HG02678 (cell line): ENCODE measurements around the gene SUFU.
A peak's percentile ranks its signal among the peaks of the same experiment; 100 is the strongest.

ENCODE experiments used
- ATAC-seq: cut with Tn5 transposase; IDR thresholded peaks from one replicate; pipeline ENCODE4 v1.9.1; 2021; ENCODE audit warnings: mild to moderate bottlenecking, moderate library complexity; ENCODE audit not compliant: unreplicated experiment

Gene SUFU

DNA sequence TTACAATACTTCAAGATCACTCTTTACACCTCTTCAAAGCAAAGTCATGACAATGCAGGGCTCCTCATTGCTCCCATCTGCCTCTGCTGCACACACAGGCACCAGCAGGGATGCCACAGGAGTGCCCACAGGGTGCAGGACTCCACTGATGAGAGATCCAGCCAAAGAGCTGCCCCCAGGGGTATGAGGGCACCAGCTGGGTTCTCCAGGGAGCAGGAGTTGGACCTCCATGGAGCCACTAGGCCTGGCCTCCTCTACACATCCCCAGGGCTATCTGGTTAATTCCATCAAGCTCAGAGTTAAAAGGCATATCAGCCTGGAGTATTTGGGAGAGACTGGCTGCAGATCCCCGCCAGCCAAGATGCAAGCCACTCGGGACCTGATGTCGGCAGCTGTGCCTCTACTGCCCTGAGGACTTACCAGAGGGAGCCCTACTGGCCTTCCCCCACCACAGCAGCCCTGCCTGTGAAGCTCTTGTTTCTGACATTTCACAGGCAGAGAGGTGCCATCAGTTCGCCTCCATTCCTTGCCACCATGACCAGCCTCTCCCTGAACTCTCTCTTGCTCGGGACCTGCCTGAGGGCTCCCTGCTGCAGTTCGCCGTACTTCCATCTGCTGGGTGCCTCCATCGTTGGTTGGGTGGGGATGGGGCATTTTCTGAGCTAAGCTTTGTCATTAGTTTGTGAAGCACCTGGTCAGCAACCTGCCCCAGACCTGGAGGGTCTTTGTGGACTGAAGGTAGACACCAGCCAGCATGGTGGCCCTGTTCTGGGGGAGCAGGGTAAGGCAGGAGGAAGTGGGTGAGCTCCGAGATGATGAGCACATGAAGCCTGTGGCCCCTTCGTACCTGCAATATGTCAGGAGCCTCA lies 128.0 kb downstream of the SUFU start:
- ATAC-seq = no peak

DNA sequence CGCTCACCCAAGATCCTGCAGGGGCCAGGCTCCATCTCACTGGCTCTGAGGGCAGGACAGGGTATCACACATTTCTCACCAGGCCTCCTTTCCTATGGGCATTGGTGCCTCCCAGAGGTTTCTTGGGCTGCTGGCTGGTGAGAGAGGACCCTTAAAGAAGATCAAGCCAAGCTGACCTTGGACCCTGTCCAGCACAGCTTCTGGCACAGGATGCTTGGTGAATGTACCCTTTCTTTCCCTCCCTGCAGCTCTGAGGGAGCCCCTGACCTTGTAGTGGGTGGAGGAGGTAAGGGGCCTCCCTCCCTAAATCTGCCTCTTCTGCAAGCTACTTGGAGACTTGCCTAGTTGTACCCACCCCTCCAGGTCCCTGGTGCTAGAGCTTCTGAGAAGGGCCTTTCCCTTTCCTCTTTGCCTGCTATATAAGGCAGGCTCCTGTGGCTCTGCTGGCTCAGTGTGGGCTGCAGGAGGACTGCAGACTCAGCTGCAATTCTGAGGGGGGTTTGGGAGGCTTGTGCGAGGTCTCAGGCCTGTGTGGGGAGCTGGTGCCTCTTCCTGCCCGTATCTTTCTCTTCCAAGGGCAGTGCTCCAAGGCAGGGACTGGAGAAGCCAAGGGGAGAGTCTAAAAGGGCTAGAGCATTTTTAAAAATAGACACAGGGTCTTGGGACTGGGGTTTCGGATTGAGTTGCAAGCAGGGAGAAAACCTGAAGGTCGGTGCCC lies 128.8 kb downstream of the SUFU start:
- ATAC-seq = no peak

DNA sequence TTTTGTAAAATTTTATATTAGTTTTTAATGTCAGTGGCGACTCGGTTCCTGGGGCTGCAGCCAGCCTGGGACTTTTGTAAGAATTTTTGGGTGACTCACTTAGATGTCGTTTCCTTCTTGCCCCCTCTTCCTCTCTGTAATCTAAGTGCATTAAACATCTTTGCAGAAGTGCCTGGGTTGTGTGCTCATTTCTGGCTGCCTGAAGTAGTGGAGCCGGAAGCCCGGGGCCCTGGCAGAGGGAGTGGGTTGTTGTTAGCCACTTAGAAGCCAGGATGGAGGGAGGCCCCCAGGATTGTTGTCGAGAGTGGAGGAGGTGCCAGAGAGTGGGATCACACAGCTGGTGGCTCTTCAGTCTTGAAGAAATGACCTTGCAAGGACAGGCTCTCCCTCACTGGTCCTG lies 129.5 kb downstream of the SUFU start:
- ATAC-seq = no peak

DNA sequence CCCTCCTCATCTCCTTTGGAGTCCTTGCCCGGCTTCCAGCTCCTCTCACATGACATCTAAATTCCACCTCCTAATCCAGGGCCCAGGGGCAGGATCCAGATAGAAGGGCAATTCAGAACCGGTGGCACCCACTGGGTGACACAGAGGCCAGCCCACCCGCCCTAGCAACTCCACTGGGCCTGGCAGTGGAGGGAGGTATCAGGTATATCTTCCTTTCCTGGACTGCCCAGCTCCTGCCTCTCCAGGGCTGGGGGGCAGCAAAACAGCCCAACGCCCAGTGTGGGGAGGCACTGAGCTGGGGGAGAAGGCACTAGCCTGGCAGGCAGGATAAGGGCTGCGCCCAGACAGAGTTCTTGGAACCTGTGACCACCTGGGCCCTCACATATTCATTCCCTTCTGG lies 130.1 kb downstream of the SUFU start:
- ATAC-seq = no peak

DNA sequence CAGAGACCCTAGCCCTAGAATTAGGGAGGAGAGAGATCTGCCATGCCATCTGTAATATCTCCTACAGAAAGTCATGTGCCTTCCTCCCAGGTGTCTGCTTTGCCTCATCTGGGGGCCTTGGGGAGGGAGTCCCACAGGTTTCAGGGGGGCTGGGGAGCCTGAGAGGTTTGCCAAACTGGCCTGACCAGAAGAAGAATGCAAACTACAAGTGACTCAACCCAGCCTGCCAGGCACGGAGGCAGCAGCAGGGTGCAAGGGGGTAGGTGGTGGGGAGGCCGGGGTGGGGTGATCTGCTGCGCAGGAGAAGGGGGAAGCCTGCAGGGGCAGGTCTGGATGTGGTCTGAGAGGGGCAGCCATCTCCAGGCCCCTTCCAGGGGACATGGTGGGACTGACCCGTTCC lies 130.9 kb downstream of the SUFU start:
- ATAC-seq = no peak

DNA sequence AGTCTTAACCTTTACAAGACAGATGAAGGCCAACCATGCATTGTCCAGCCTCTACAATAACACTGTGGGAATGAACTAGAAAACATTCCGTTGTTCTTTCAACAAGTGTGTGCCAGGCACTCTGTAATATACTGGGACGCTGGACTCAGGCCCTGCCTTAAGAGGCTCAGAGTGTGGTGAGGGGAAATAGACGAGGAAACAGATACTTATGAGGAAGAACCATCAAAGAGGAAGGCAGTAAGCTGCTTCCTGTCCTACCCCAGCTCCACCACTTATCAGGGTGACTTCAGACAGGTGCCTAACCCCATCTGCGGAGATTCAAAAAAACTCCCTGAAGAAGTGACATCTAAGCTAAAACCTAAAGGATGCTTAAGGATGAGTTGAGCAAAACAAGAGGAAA lies 131.6 kb downstream of the SUFU start:
- no peak for ATAC-seq

DNA sequence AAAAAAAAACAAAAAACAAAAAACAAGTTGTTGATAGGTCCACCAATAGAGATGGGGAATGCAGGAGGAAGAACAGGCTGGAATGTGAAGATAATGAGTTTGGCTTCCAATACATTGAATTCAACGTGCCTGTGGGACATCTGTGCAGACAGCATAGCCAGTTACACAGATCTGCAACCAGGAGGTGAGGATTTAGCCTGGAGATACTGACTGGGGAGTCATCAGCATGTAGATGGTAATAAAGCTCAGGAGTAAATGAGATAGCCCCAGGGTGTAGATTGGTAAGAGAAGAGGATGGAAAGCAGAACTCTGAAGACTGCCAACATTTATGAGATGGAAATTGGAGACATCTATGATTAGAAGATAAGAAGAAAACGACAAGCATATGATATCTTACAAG lies 135.8 kb downstream of the SUFU start:
- ATAC-seq = no peak

DNA sequence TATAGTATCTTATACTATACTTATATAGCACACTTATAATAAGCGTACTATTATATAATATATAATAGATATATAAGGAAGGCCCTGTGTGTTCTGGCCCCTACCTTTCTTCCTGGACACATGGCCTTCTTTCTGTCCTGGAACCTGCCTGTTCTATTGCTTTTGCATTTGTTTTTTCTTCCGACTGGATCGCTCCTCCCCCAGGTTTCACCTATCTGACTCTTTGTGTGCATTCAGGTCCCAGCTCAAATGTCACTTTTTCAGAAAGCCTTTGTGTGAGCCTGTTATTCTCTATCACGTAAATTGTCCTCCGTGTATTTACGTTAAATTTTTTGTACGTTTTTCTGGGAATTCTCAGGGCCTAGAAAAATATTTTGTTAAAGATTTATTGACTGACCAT lies 137.6 kb downstream of the SUFU start:
- ATAC-seq = no peak

DNA sequence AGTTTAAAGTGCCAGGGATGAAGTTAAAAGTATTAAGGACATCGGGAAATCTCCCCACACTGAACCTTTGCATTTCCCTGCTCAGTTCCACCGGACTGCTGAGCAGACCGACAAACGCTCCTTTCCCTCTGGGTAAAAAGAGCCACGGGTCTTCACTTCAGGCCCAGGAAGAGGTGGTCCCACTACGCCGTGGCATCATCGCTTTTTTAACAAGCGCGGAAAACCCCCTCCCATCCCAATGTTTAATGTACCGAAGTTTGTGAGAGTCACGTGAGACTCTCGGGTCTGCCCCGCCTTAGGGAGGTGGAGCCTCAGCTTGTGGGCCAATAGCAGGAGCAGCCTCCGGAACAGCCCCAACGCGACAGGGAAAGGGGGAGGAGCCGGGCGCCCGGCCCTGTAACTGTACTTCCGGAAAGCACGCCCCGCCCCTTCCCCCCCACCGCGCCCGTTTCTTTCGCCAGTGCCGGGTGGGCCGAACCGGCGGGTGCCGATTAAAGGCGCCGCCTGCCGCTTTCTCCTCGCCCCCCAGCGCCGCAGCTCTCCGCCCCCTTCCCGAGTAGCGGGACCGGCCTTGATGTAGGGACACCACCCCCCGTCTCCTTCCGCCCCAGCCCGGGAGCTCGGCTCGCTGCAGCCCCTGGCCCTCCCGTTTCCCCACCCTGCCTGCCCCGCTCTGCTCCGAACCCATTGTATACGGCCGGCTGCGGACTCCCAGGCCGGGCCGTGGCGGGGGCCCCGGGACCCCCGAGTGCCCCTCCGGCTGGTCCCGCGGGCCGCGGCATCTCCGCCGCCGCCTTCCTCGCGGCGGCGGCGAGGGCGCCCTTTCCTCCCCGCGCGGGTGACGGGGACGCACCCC lies 138.3 kb downstream of the SUFU start:
- ATAC-seq = peak; percentile 54

DNA sequence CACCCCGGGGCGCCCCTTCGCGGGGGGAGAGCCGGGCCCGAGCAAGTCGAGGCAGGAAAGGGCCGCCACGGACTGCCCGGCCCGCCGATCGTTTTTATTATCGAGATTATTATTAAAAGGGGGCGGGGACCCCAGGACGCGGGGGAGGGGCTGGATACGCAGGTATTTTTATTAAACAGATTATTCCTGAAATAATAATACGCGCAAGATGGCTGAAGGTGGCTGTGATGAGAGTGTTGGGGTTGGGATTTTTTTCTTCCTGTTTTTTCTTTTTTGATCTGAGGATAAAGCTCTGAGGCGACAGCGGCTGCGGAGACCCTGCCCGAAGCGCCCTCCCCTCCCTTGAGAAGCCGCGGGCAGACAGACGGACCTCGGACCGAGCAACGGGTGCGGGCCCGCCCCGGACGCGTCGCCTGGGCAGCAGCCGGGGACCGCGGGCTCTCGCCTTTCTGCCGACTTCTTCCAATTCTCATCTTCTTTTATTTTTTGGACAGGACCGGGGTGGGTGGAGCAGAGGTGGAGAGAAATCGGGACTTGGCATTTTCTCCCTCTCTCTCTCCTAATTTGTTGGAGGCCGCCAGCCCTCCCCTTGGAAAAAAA lies 139.1 kb downstream of the SUFU start:
- no peak for ATAC-seq

DNA sequence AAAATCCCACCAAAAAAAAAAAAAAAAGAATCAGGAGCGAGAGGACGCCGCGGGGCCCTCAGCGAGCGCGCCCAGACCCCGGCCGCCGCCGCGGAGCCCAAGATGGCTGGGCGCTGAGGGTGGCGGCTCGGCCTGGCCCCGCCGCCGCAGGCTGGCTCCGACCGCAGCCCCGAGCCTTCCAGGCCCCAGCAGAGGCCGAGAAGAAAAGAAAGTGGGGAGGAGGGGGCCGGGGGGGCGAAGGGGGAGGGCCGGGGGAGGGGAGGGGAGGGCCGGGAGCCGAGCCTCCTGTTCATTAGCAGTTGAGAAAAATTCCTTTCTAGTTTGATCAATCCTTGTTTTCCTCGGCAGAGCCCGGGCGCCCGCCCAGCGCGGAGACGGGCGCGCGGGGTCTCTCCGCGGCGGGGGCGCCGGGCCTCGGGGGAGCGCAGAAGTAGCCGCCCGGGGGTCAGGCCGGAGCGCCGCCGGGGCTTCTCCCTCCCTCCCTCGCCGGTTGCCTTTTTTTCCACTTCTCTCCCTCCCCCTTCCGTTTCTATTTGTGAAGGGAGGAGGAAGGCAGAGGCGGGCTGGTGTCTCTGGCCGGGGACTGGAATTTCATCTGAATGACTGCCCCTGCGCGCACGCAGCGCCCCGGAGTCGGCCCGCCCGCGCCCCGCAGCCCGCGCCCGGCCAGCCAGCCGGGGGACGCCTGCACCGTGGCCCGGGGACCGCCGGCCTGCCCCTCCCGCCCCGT lies 139.7 kb downstream of the SUFU start:
- no peak for ATAC-seq

DNA sequence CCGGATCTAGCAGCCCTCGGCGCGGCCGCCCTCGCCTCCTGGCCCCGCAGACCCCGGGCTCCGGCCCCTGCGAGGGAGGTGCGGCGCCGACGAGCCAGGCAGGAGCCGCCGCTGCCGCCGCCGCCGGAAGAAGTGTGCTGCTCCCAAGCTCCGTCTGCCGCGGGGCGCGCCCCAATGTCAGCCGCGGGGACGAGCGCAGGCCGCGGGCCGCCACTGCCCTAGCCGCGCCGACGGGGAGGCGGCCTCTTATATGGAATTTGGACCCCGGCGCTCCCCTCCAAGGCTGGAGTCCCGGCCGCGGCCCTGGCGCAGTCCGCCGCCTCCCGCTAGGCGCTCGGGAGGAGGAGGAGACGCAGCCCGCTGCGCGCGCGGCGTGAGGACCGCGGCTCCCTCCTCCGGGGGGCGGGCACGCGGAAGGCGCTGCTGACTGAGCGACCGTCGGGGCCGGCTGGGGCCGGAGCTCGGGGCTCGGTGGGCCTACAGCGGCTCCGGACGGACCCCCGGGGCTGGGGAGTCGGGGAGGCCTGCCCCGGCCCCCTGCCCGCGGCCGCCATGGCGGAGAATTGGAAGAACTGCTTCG lies 140.4 kb downstream of the SUFU start, which contains the start of gene TRIM8:
TSS of gene TRIM8 (plus strand) at position 414 of the 580 bp plus-strand sequence. CDS start at position 553, 139 bp downstream.
- ATAC-seq = no peak

DNA sequence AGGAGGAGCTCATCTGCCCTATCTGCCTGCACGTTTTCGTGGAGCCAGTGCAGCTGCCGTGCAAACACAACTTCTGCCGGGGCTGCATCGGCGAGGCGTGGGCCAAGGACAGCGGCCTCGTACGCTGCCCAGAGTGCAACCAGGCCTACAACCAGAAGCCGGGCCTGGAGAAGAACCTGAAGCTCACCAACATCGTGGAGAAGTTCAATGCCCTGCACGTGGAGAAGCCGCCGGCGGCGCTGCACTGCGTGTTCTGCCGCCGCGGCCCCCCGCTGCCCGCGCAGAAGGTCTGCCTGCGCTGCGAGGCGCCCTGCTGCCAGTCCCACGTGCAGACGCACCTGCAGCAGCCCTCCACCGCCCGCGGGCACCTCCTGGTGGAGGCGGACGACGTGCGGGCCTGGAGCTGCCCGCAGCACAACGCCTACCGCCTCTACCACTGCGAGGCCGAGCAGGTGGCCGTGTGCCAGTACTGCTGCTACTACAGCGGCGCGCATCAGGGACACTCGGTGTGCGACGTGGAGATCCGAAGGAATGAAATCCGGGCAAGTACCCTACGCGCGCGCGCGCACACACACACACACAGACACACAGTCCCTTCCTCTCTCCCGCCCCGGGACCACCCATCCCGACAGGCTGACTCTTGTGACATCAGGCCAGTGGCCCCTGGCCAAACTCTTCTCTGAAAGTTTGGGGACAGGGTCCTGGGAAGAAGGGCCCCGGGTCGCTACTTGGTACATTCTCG lies 141.0 kb downstream of the SUFU start:
- ATAC-seq = no peak

DNA sequence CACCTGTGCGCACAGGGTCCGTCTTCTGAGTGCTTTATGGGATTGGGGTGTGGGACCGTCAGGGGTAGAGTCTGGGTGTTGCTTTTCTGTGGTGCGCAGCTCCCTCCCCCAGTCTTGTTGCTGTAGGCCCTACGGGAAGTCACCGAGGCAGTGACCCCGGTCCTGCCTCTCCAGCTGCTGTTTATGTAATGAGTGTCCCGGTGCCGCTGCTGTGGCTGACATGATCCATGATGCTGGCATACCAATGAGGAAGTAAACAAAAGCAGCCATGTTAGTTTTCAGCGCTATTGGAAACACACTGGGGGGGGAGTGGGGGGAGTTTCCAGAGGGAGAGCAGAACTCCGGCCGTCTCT lies 141.6 kb downstream of the SUFU start:
- ATAC-seq = no peak

DNA sequence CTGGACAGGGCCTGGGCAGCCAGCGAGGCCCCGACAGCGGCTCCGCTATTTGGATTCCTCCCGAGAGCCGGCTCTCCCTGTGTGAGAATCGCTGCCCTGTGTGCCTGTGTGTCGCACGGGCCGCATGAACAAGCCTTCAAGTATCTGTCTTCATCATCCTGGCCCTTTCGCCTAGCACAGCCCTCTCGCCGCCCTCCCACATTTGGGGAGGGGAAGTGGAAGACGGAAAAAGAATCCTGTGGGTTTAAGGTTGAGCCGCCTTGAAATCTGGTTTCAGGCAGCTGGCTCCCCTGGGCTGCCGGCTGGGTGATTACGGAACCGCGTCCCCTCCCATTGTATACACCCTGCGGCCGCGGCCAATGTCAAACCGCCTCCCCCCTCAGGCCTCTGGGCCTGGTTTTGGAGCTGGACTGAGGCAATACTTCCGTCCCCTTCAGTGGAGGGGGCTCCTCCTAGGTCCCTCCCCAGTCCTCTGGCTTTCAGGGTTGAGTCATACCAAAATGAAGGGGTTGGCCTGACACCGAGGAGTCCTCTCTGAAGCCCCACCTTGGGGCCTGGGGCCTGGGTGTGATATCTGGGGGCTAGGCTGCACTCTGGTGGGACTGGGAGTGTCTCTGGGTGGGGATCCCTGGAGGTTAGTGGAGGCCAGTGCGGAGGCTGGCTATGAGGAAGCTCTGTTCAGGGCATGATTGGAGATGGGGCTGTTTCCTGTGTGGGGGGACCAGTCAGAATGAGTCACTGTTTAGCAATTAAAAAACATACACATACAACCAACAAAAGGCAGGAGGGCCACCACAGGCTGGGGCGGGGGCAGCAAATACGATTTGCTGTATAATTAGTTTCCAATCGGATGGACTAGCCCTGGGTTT lies 142.2 kb downstream of the SUFU start:
- ATAC-seq = peak; percentile 28

DNA sequence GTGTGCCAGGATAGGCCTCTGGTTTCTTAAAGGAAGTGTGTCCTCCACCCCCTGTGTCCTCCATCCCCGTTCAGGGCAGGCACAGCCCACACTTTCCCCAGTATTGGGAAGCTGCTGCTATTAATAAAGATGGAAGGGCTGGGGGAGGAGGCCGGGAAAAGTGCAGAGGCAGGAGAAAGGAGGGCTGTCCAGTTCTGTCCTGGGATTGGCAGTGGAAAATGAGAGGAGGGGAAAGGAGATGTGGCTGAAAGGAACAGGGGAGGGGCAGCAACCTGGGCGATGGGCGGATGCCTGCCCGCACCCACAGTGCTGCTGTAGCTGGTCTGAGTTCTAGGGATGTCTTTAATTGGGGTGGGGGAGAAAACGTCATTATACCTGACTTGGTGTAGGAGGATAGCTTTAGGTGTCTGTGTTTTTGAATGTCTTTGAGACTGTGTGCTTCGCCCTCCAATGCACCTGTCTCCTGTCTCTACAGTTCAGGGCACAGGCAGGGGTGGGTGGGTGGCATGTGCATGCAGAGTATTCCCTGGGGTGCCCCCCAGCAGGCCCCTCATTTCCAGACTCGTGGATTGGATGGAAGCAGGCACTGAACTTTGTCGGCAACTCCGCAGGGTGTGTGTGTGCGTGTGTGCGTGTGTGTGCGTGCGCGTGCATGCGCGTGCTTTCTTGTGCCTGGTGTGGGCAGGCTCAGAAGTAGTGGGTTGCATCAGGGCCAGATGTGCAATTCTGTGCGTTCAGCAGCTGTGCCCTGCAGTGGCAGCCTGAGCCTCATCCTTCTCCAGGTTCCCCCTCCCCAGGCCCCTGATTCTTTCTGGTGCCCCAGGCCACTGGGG lies 143.1 kb downstream of the SUFU start:
- ATAC-seq = no peak

DNA sequence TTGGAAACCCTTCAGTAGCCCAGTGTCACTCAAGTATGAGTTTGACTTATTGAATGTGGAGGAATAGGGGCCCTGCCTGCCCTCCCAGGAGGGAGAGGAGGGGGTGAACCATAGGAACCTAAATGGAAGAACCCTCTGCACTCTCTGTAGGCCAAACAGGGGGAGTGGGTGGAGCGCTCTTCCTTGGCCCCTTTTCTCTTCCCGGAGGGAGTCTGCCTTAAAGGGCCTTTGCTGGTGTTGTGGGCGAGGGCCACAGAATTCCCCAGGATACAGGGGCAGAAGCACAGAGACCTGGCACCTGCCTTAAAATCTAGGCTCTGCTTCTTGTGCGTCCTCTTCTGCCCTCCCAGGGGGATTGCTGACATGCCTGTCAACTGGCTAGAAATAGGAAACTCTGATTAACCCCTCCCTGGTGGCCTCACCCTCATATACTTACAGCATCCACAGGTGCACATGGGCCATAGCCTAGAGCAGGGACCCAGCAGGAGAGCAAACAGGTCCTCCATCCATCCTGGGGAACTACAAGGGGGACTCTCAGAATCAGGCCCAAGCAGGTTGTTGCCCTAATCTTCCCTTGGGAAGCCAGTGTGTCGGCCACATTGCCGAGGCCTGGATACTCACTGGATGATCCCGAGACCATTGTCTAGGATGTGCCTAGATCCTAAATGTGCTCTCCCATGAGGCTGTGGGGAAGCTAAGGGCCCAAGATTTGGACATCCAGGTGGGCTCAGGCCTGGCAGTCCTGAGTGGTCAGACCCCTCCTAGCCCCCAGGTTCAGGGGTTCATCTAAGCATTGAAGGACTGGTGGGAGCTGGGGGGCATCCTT lies 143.9 kb downstream of the SUFU start:
- no peak for ATAC-seq
